GM21390 (cell line): ENCODE measurements around the gene ZNF146.
"Not testable (repeated sequence)": the region's sequence is repeated elsewhere in the genome, so short reads cannot be mapped to it uniquely, and the experiment has no call there.

ENCODE experiments used
- ATAC-seq: cut with Tn5 transposase; IDR thresholded peaks from one replicate; pipeline ENCODE4 v1.9.1; 2021; ENCODE audit not compliant: unreplicated experiment

The ZNF146 gene

GRCh38 chr19:36269295-36269694 lies 54.4 kb downstream of the ZNF146 start:
- not testable (repeated sequence) for ATAC-seq
